H9 (cell line): ENCODE data around the gene HPSE. TPM values are rescaled to one million over a fixed set of nuclear protein-coding genes. Genes with fewer than 3 reads are reported as not detected.

Experiments
- DNase-seq: peaks from one replicate; pipeline ENCODE4 v3.0.0-alpha.2; 2017
- H2AFZ ChIP-seq: one replicate; pipeline ENCODE4 v1.6.1; 2013; ENCODE audit warnings: mild to moderate bottlenecking, low read length, control low read depth, moderate library complexity
- H2AK5ac ChIP-seq: 2 replicates; pipeline ENCODE4 v1.6.1; 2013; ENCODE audit warnings: low read length, control low read depth, mixed read lengths; ENCODE audit not compliant: insufficient read length
- H2BK120ac ChIP-seq: one replicate; pipeline ENCODE4 v1.6.1; 2013; ENCODE audit warnings: low read depth, mild to moderate bottlenecking, low read length, control low read depth, inconsistent platforms; ENCODE audit not compliant: poor library complexity, severe bottlenecking
- H2BK12ac ChIP-seq: 2 replicates; pipeline ENCODE4 v1.6.1; 2013; ENCODE audit warnings: low read length, control low read depth, mixed read lengths, low read depth; ENCODE audit not compliant: insufficient read length
- H2BK15ac ChIP-seq: 2 replicates; pipeline ENCODE4 v1.6.1; 2013; ENCODE audit warnings: low read depth, low read length, control low read depth
- H2BK20ac ChIP-seq: one replicate; pipeline ENCODE4 v1.6.1; 2013; ENCODE audit warnings: low read depth, mild to moderate bottlenecking, low read length, control low read depth, inconsistent platforms; ENCODE audit not compliant: poor library complexity, severe bottlenecking
- H2BK5ac ChIP-seq: 2 replicates; pipeline ENCODE4 v1.6.1; 2013; ENCODE audit warnings: low read length, control low read depth, mixed read lengths; ENCODE audit not compliant: insufficient read length
- H3K14ac ChIP-seq: 2 replicates; pipeline ENCODE4 v1.6.1; 2013; ENCODE audit warnings: low read length, control low read depth; ENCODE audit not compliant: insufficient read depth
- H3K18ac ChIP-seq: 2 replicates; pipeline ENCODE4 v1.6.1; 2013; ENCODE audit warnings: low read depth, mild to moderate bottlenecking, mixed read lengths, low read length, control low read depth; ENCODE audit not compliant: insufficient read length
- H3K23ac ChIP-seq: 2 replicates; pipeline ENCODE4 v1.6.1; 2013; ENCODE audit warnings: low read length, control low read depth, mixed read lengths, low read depth; ENCODE audit not compliant: insufficient read length
- H3K23me2 ChIP-seq: 2 replicates; pipeline ENCODE4 v1.6.1; 2013; ENCODE audit warnings: low read depth, mild to moderate bottlenecking, mixed read lengths, low read length, control low read depth; ENCODE audit not compliant: insufficient read length, poor library complexity, severe bottlenecking
- H3K27ac ChIP-seq: 2 replicates; pipeline ENCODE4 v1.5.1; 2013; ENCODE audit warnings: low read length, control low read depth, mixed read lengths, low read depth; ENCODE audit not compliant: insufficient read length
- H3K27me3 ChIP-seq: 2 replicates; pipeline ENCODE4 v1.6.1; 2013; ENCODE audit warnings: low read length, control low read depth, inconsistent platforms; ENCODE audit not compliant: insufficient read depth
- H3K4ac ChIP-seq: 2 replicates; pipeline ENCODE4 v1.6.1; 2013; ENCODE audit warnings: low read depth, mild to moderate bottlenecking, control low read depth, inconsistent platforms, low read length, moderate library complexity
- H3K4me1 ChIP-seq: 2 replicates; pipeline ENCODE4 v1.6.1; 2013; ENCODE audit warnings: low read length, control low read depth, inconsistent platforms; ENCODE audit not compliant: insufficient read depth
- H3K4me2 ChIP-seq: 2 replicates; pipeline ENCODE4 v1.6.1; 2013; ENCODE audit warnings: low read length, control low read depth, mixed read lengths; ENCODE audit not compliant: insufficient read length, insufficient read depth
- H3K56ac ChIP-seq: 2 replicates; pipeline ENCODE4 v1.6.1; 2013; ENCODE audit warnings: low read depth, mild to moderate bottlenecking, mixed read lengths, low read length, control low read depth; ENCODE audit not compliant: insufficient read length
- H3K79me1 ChIP-seq: 2 replicates; pipeline ENCODE4 v1.6.1; 2013; ENCODE audit warnings: low read depth, mild to moderate bottlenecking, moderate library complexity, low read length, control low read depth, inconsistent platforms; ENCODE audit not compliant: insufficient read depth, poor library complexity, severe bottlenecking
- H3K79me2 ChIP-seq: 2 replicates; pipeline ENCODE4 v1.6.1; 2013; ENCODE audit warnings: low read length, control low read depth, inconsistent platforms; ENCODE audit not compliant: insufficient read depth
- H3K9ac ChIP-seq: 2 replicates; pipeline ENCODE4 v1.6.1; 2013; ENCODE audit warnings: low read length, control low read depth, mixed read lengths; ENCODE audit not compliant: insufficient read length; ENCODE audit errors: extremely low read depth
- H3K9me3 ChIP-seq: one replicate; pipeline ENCODE4 v1.6.1; 2013; ENCODE audit warnings: low read depth, low read length, inconsistent platforms; ENCODE audit not compliant: control insufficient read depth
- H3T11ph ChIP-seq: one replicate; pipeline ENCODE4 v1.6.1; 2013; ENCODE audit warnings: mild to moderate bottlenecking, low read length, control low read depth, inconsistent platforms
- H4K20me1 ChIP-seq: one replicate; pipeline ENCODE4 v1.6.1; 2013; ENCODE audit not compliant: control insufficient read depth, insufficient read length, insufficient read depth
- H4K5ac ChIP-seq: 2 replicates; pipeline ENCODE4 v1.6.1; 2013; ENCODE audit warnings: low read depth, mild to moderate bottlenecking, mixed read lengths, low read length, control low read depth; ENCODE audit not compliant: insufficient read length
- H4K8ac ChIP-seq: replicated peaks from 2 replicates; pipeline ENCODE4 v1.6.1; 2013; ENCODE audit warnings: low read length, control low read depth, mixed read lengths, low read depth; ENCODE audit not compliant: insufficient read length
- H4K91ac ChIP-seq: 2 replicates; pipeline ENCODE4 v1.6.1; 2013; ENCODE audit warnings: low read depth, mild to moderate bottlenecking, moderate library complexity, mixed read lengths, low read length, control low read depth; ENCODE audit not compliant: insufficient read length
- H3K27ac Mint-ChIP-seq, 3 experiments: 2 replicates in 2 of 3; 3 replicates in 1 of 3; pipeline ENCODE4 v1.8.0; 2020 to 2021; ENCODE audit warnings: mixed read lengths in 3 of 3, mild to moderate bottlenecking in 1 of 3, moderate library complexity in 1 of 3
- H3K27me3 Mint-ChIP-seq: 2 replicates; pipeline ENCODE4 v1.8.0; 2021; ENCODE audit warnings: low read depth, mild to moderate bottlenecking, moderate library complexity, mixed read lengths
- H3K36me3 Mint-ChIP-seq, 3 experiments: 2 replicates in 2 of 3; 3 replicates in 1 of 3; pipeline ENCODE4 v1.8.0; 2020 to 2021; ENCODE audit warnings: low read depth in 3 of 3, mixed read lengths in 3 of 3; ENCODE audit not compliant: insufficient read depth in 1 of 3
- H3K4me1 Mint-ChIP-seq, 2 experiments: 2 replicates each; pipeline ENCODE4 v1.8.0; 2020; ENCODE audit warnings: mixed read lengths in 2 of 2
- H3K4me3 Mint-ChIP-seq, 2 experiments: 2 replicates in 1 of 2; 3 replicates in 1 of 2; pipeline ENCODE4 v1.8.0; 2020 to 2021; ENCODE audit warnings: mild to moderate bottlenecking in 2 of 2, mixed read lengths in 2 of 2, moderate library complexity in 1 of 2
- H3K9me3 Mint-ChIP-seq, 2 experiments: 2 replicates in 1 of 2; 3 replicates in 1 of 2; pipeline ENCODE4 v1.8.0; 2020; ENCODE audit warnings: mild to moderate bottlenecking in 2 of 2, mixed read lengths in 2 of 2, moderate library complexity in 1 of 2
- CTCF ChIP-seq: fragments of 200-600 bp; sonication (generic); conservative IDR thresholded peaks from 3 replicates; pipeline ENCODE4 v1.8.0; 2021; ENCODE audit warnings: antibody characterized with exemption, mild to moderate bottlenecking
- WGBS: extraction: QIAGEN DNeasy Blood & Tissue Kit; methylation state at CpG from one replicate; pipeline ENCODE4 v1.1.7; 2013; ENCODE audit warnings: missing lambda C conversion rate, low lambda C conversion rate, mixed read lengths; ENCODE audit not compliant: insufficient read length; ENCODE audit errors: extremely low coverage; 5-methylcytosine and 5-hydroxymethylcytosine counted together
- total RNA-seq: library from RNA; stranded (reverse); gene quantifications from 2 replicates; pipeline ENCODE4 v1.2.1, GENCODE V29; 2021

HPSE gene
- total RNA-seq, 1 experiment from 2014 or later: 2.0 TPM

- Histone ChIP-seq H2BK5ac (no peak overlapping the region), H4K5ac (no peak overlapping the region), H4K20me1 (no peaks in the 10 kb centered on the region), H2BK15ac (no peak overlapping the region), H3K23ac (no peak overlapping the region), H2AK5ac (no peak overlapping the region), H3K9me3 (no peaks in the 10 kb centered on the region), H3K56ac (no peak overlapping the region), H3K23me2 (no peaks in the 10 kb centered on the region), H3K4ac (no peak overlapping the region), H3K27me3 (no peaks in the 10 kb centered on the region), H3T11ph (no peak overlapping the region), H3K27ac (no peak overlapping the region), H3K9ac (no peak overlapping the region), H3K79me1 (no peaks in the 10 kb centered on the region), H2BK12ac (no peak overlapping the region), H3K4me2 (no peak overlapping the region), H3K4me1 (no peaks in the 10 kb centered on the region; the same call in 1 of the 2 replicates), H2BK120ac (no peak overlapping the region), H4K8ac (no peak overlapping the region), H2BK20ac (no peak overlapping the region), H3K14ac (no peak overlapping the region), H3K79me2 (no peaks in the 10 kb centered on the region), H4K91ac (no peak overlapping the region), H2AFZ (no peak overlapping the region), H3K18ac (peak overlapping the region; percentile 11)
- H3K4me3 Mint-ChIP-seq: no peak overlapping the region
- H3K27me3 Mint-ChIP-seq: peaks cover 6% of the 10 kb centered on the region
- H3K4me1 Mint-ChIP-seq: peaks cover 9 to 10% of the 10 kb centered on the region in 2 experiments
- WGBS: no CpG with 5 or more reads among the region's 12 CpGs
- H3K27ac Mint-ChIP-seq: no peak overlapping the region; a peak in 1 of 7 replicates
- H3K9me3 Mint-ChIP-seq: no peaks in the 10 kb centered on the region
- no peak for TF ChIP-seq CTCF
- no peak for DNase-seq
- no peaks in the 10 kb centered on the region; a peak in 1 of 7 replicates for H3K36me3 Mint-ChIP-seq
These were observed 87.0 kb downstream of the HPSE start for GRCh38 chr4:83247415-83248357.

Other genes starting within 250 kb of the HPSE start
- 0.90 and 1.6 TPM in 2 replicates for gene PLAC8, start 220.1 kb downstream of the HPSE start, total RNA-seq
- gene COQ2, start 50.0 kb downstream of the HPSE start, total RNA-seq: 19.8 and 19.9 TPM in 2 replicates
- gene HELQ, start 121.0 kb upstream of the HPSE start, total RNA-seq: 13.9 and 16.2 TPM in 2 replicates
- gene MRPS18C, start 121.2 kb upstream of the HPSE start, total RNA-seq: 77.6 and 85.4 TPM in 2 replicates
- 24.7 and 25.8 TPM in 2 replicates for gene ABRAXAS1, start 150.3 kb upstream of the HPSE start, total RNA-seq
- 0.42 and 1.8 TPM in 2 replicates for gene GPAT3, start 201.3 kb upstream of the HPSE start, total RNA-seq